Natural killer cell (primary cell): Measurements from ENCODE around the gene TSNAX. TPM values are rescaled to one million over a fixed set of nuclear protein-coding genes. Genes with fewer than 3 reads are reported as not detected.
A peak's percentile ranks its signal among the peaks of the same experiment; 100 is the strongest.

Experiments
- ATAC-seq, 3 donors: fragments of 150-1000 bp in 2 of 3; fragments of 200-7000 bp in 1 of 3; cut with Tn5 transposase; 1 replicate in 1 of 3; 2 replicates in 2 of 3; pipeline ENCODE4 v1.10.0; 2021; ENCODE audit warnings: mild to moderate bottlenecking in 2 of 3, moderate library complexity in 2 of 3
- DNase-seq, 2 donors: peaks; one replicate each; pipeline versions ENCODE4 v3.0.0 to v3.0.0-alpha.2; 2013 to 2021; ENCODE audit warnings: mixed read lengths in 1 of 2
- H3K27ac ChIP-seq: one replicate; pipeline ENCODE4 v1.5.1; 2013; ENCODE audit warnings: mild to moderate bottlenecking, low read length
- H3K27me3 ChIP-seq: one replicate; pipeline ENCODE4 v1.6.1; 2013; ENCODE audit warnings: low read length; ENCODE audit not compliant: control insufficient read depth, insufficient read depth
- H3K36me3 ChIP-seq: one replicate; pipeline ENCODE4 v1.6.1; 2013; ENCODE audit warnings: low read length; ENCODE audit not compliant: control insufficient read depth, insufficient read depth
- H3K4me1 ChIP-seq: one replicate; pipeline ENCODE4 v1.6.1; 2013; ENCODE audit warnings: low read length; ENCODE audit not compliant: control insufficient read depth, insufficient read depth
- H3K4me3 ChIP-seq: one replicate; pipeline ENCODE4 v1.5.1; 2013; ENCODE audit warnings: low read length
- H3K9me3 ChIP-seq: one replicate; pipeline ENCODE4 v1.6.1; 2013; ENCODE audit warnings: low read length; ENCODE audit not compliant: control insufficient read depth, insufficient read depth
- H3K27ac Mint-ChIP-seq, 2 donors: one replicate each; pipeline ENCODE4 v1.8.0; 2022; ENCODE audit warnings: mild to moderate bottlenecking in 2 of 2, mixed read lengths in 2 of 2, moderate library complexity in 1 of 2
- H3K27me3 Mint-ChIP-seq, 2 donors: one replicate each; pipeline ENCODE4 v1.8.0; 2022; ENCODE audit warnings: low read depth in 2 of 2, mixed read lengths in 2 of 2
- H3K36me3 Mint-ChIP-seq: one replicate; pipeline ENCODE4 v1.8.0; 2022; ENCODE audit warnings: mixed read lengths
- H3K4me1 Mint-ChIP-seq, 2 donors: one replicate each; pipeline ENCODE4 v1.8.0; 2022; ENCODE audit warnings: mixed read lengths in 2 of 2
- H3K4me3 Mint-ChIP-seq: one replicate; pipeline ENCODE4 v1.8.0; 2022; ENCODE audit warnings: mild to moderate bottlenecking, moderate library complexity, mixed read lengths
- H3K9me3 Mint-ChIP-seq, 2 donors: one replicate each; pipeline ENCODE4 v1.8.0; 2022; ENCODE audit warnings: mixed read lengths in 2 of 2
- WGBS: methylation state at CpG from one replicate; pipeline ENCODE4 v1.1.7; 2013; ENCODE audit warnings: missing lambda C conversion rate; ENCODE audit not compliant: insufficient coverage; 5-methylcytosine and 5-hydroxymethylcytosine counted together
- intact Hi-C: fragments of 100-400 bp; cut with micrococcal nuclease; formaldehyde crosslinking; loops from one replicate; pipeline ENCODE4 v1.14.2; 2022
- total RNA-seq, 4 donors: library from RNA; stranded (reverse); fragments of 120-200 nt in 1 of 4; gene quantifications; one replicate each; pipeline versions ENCODE4 v1.2.3 to v1.2.4, GENCODE V29; 2013 to 2022
- TF ChIP-seq, protein P1 (sequence below): fragments of 200-600 bp; IDR thresholded peaks from one replicate; pipeline ENCODE4 v1.8.0; 2022; ENCODE audit warnings: antibody characterized with exemption

TSNAX gene
- total RNA-seq, 3 donors from 2014 or later (not counting 1 experiment from before 2014, with no cell fraction given): 35.6 to 49.3 (median 44.8) TPM

DNA sequence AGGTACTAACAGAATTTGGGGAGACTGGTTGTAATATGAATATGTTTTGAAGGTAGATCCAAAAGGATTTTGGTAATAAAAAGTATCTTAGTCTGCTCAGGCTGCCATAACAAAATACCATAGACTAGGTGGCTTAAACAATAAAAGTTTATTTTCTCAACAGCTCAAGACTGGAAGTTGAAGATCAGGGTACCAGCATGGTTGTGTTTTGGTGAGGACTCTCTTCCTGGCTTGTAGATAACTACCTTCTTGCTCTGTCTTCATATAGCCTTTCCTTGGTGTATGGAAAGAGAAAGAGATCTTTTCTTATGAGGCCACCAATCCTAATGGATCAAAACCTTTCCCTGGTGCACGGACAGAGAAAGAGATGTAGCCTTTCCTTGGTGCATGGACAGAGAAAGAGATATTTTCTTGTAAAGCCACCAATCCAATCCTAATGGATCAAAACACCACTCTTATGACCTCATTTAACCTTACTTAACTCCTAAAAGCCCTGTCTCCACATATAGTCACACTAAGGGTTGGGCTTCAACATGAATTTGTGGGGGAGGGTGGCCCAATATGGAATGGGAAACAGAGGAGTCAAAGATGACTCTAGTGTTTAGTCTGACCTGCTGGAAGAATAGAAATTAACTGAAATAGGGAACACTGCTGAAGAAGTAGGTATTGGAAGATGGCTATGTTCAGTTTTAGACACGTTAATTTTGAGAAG, 5.4 kb upstream of the TSNAX start:
- intact Hi-C loops: loop anchor here (10.0 kb wide), 1 partner anchor 478 kb away; the partner anchor contains the start of gene FAM89A
- no peak overlapping the region for H3K27ac Mint-ChIP-seq
- no peaks in the 10 kb centered on the region for H3K9me3 Mint-ChIP-seq
- no peak overlapping the region for H3K4me3 Mint-ChIP-seq
- H3K9me3 ChIP-seq: no peaks in the 10 kb centered on the region
- H3K4me3 ChIP-seq: no peak overlapping the region
- H3K36me3 Mint-ChIP-seq: no peaks in the 10 kb centered on the region
- H3K27ac ChIP-seq: no peak overlapping the region
- TF ChIP-seq, protein P1, sequence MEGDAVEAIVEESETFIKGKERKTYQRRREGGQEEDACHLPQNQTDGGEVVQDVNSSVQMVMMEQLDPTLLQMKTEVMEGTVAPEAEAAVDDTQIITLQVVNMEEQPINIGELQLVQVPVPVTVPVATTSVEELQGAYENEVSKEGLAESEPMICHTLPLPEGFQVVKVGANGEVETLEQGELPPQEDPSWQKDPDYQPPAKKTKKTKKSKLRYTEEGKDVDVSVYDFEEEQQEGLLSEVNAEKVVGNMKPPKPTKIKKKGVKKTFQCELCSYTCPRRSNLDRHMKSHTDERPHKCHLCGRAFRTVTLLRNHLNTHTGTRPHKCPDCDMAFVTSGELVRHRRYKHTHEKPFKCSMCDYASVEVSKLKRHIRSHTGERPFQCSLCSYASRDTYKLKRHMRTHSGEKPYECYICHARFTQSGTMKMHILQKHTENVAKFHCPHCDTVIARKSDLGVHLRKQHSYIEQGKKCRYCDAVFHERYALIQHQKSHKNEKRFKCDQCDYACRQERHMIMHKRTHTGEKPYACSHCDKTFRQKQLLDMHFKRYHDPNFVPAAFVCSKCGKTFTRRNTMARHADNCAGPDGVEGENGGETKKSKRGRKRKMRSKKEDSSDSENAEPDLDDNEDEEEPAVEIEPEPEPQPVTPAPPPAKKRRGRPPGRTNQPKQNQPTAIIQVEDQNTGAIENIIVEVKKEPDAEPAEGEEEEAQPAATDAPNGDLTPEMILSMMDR: no peak
- peaks cover 2 to 3% of the 10 kb centered on the region in 2 donors for H3K27me3 Mint-ChIP-seq
- WGBS: 95% methylated on average over 2 of the region's 2 CpGs
- H3K4me1 Mint-ChIP-seq: peaks cover 7 to 9% of the 10 kb centered on the region in 2 donors
- peaks cover 4% of the 10 kb centered on the region for H3K4me1 ChIP-seq
- DNase-seq: no peak
- no peaks in the 10 kb centered on the region for H3K27me3 ChIP-seq
- no peak for ATAC-seq
- H3K36me3 ChIP-seq: no peaks in the 10 kb centered on the region

DNA sequence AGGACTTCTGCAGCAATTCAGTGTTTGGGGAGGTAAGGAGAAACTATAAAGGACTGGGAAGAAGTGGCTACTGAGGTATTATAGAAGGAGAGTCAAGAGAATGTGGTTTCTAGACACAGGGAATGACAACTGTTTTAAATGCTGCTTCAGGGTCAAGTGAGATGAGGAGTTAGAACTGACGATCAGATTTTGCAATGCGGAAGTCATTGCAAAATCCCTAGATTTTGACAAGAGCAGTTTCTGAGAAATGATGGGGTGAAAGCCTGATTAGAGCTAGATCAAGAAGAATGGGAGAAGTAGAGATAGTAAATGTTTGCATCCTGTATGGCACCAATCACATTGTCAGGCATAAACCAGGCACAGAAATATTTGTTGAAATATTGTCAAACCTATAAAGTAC, 4.7 kb upstream of the TSNAX start:
- Histone ChIP-seq H3K27ac (no peak overlapping the region), H3K9me3 (no peaks in the 10 kb centered on the region), H3K4me1 (peaks cover 7% of the 10 kb centered on the region), H3K4me3 (no peak overlapping the region), H3K27me3 (no peaks in the 10 kb centered on the region), H3K36me3 (no peaks in the 10 kb centered on the region)
- TF ChIP-seq, protein P1: no peak
- DNase-seq (no peak), ATAC-seq (no peak)
- Mint-ChIP-seq H3K4me1 (peaks cover 14 to 17% of the 10 kb centered on the region in 2 donors), H3K27me3 (no peaks in the 10 kb centered on the region), H3K9me3 (no peaks in the 10 kb centered on the region), H3K27ac (no peak overlapping the region), H3K36me3 (no peaks in the 10 kb centered on the region), H3K4me3 (no peak overlapping the region)
- intact Hi-C loops: loop anchor here (10.0 kb wide), 1 partner anchor 479 kb away; the partner anchor contains the start of gene FAM89A
- WGBS: 100% methylated on average over 2 of the region's 2 CpGs

GRCh38 chr1:231526536-231526935, 1.9 kb upstream of the TSNAX start:
- no peaks in the 10 kb centered on the region for H3K36me3 Mint-ChIP-seq
- H3K9me3 Mint-ChIP-seq: no peaks in the 10 kb centered on the region
- H3K4me3 ChIP-seq: no peak overlapping the region
- intact Hi-C loops: loop anchor here (5.0 to 10.0 kb wide), 2 partner anchors 482 to 549 kb away; partner anchors contain the start of genes ARV1, FAM89A and TTC13
- H3K27me3 ChIP-seq: no peaks in the 10 kb centered on the region
- DNase-seq (no peak), ATAC-seq (no peak)
- H3K27me3 Mint-ChIP-seq: no peaks in the 10 kb centered on the region
- H3K4me1 Mint-ChIP-seq: peaks cover 31 to 33% of the 10 kb centered on the region in 2 donors
- TF ChIP-seq, protein P1: no peak
- H3K4me1 ChIP-seq: peaks cover 27% of the 10 kb centered on the region
- peak overlapping the region in 1 of 2 donors; percentile 96 for H3K27ac Mint-ChIP-seq
- H3K4me3 Mint-ChIP-seq: peak overlapping the region; percentile 98
- H3K27ac ChIP-seq: no peak overlapping the region
- no peaks in the 10 kb centered on the region for H3K9me3 ChIP-seq
- H3K36me3 ChIP-seq: no peaks in the 10 kb centered on the region
